ENCODE data around the gene NRROS. TPM values are rescaled to one million over a fixed set of nuclear protein-coding genes. Genes with fewer than 3 reads are reported as not detected.
"Not testable (repeated sequence)": the region's sequence is repeated elsewhere in the genome, so short reads cannot be mapped to it uniquely, and the experiment has no call there.

The NRROS gene
- total and polyA plus RNA-seq, 3 experiments from 2014 or later = 3.5 to 17.0 (median 15.6) TPM

DNA sequence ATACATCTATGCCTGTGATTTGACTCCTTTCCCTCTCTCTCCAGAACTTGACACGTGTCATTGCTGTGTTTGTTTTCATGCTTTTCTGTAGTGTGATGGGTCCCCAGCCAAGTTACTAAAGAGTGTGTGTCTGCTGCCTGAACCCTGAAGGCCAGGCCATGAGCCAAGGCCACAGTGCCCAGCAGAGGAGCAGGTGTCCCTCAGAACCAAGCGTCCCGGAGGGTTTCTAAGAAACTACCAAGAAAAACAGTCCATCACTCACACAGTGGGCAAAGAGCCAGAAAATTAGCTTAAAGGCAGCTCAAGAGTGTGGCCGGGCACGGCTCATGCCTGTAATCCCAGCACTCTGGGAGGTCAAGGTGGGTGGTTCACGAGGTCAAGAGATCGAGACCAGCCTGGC is 35.8 kb upstream of the NRROS start:
- no peaks in the 10 kb centered on the region for H3K9me3 Mint-ChIP-seq
- Histone ChIP-seq H3K9me3 (ENCODE audit: low read length) (no peaks in the 10 kb centered on the region), H3K4me3 (ENCODE audit: low read length) (no peak overlapping the region), H3K27ac (ENCODE audit: low read depth, low read length) (no peak overlapping the region), H3K36me3 (ENCODE audit: insufficient read depth, low read length) (no peaks in the 10 kb centered on the region), H3K4me1 (ENCODE audit: insufficient read depth, low read length) (peaks cover 6% of the 10 kb centered on the region), H3K27me3 (ENCODE audit: insufficient read depth, low read length, poor library complexity, severe bottlenecking) (no peaks in the 10 kb centered on the region)
- H3K27me3 Mint-ChIP-seq = peaks cover 2 to 4% of the 10 kb centered on the region in 2 donors
- H3K4me1 Mint-ChIP-seq = peaks cover 4 to 7% (median 6%) of the 10 kb centered on the region in 3 donors
- H3K36me3 Mint-ChIP-seq = no peaks in the 10 kb centered on the region
- ChIA-PET CTCF (interaction anchor here (1.3 to 12.7 kb wide), 2 partner anchors 34 to 82 kb away, joined by 4 to 160 read pairs; no protein-coding TSS in a partner anchor), POLR2A (no interaction called here)
- no peak overlapping the region for H3K4me3 Mint-ChIP-seq
- peak overlapping the region in 2 of 8 donors; percentile 12 to 52 for H3K27ac Mint-ChIP-seq
- no peak for DNase-seq

DNA sequence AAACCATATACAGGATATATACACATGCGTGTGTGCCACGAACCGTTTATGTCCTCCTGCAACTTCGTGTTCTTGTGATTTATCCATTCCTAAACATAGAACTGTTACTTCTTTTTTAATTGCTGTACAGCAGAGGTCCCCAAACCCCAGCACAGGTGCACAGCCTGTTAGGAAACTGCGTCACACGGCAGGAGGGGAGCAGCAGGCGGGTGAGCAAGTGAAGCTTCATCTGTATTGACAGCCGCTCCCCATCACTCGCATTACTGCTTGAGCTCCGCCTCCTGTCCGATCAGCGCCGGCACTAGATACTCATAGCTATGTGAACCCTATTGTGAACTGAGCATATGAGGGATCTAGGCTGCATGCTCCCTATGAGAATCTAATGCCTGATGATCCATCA is 34.9 kb upstream of the NRROS start:
- H3K36me3 ChIP-seq (ENCODE audit: insufficient read depth, low read length) = no peaks in the 10 kb centered on the region
- Mint-ChIP-seq H3K27ac (peak overlapping the region in 1 of 8 donors; percentile 55), H3K9me3 (no peaks in the 10 kb centered on the region), H3K36me3 (no peaks in the 10 kb centered on the region), H3K27me3 (peaks cover 2 to 4% of the 10 kb centered on the region in 2 donors), H3K4me1 (peaks cover 11 to 13% (median 12%) of the 10 kb centered on the region in 3 donors), H3K4me3 (peak overlapping the region in 2 of 7 donors; percentile 31 to 54)
- no peak overlapping the region for H3K4me3 ChIP-seq (ENCODE audit: low read length)
- peak in 3 of 5 donors; percentile 32 to 69 (median 68) for DNase-seq
- ChIA-PET POLR2A (interaction anchor here (0.6 kb wide), 1 partner anchor 172 kb away, joined by 4 read pairs; no protein-coding TSS in a partner anchor), CTCF (interaction anchor here (1.0 to 12.7 kb wide), 4 partner anchors 9 to 82 kb away, joined by 3 to 160 read pairs (median 4); no protein-coding TSS in a partner anchor)
- H3K27ac ChIP-seq (ENCODE audit: low read depth, low read length) = no peak overlapping the region
- peaks cover 11% of the 10 kb centered on the region for H3K4me1 ChIP-seq (ENCODE audit: insufficient read depth, low read length)
- H3K9me3 ChIP-seq (ENCODE audit: low read length) = no peaks in the 10 kb centered on the region
- no peaks in the 10 kb centered on the region for H3K27me3 ChIP-seq (ENCODE audit: insufficient read depth, low read length, poor library complexity, severe bottlenecking)

- Mint-ChIP-seq H3K4me3 (no peak overlapping the region), H3K27ac (peak overlapping the region in 3 of 8 donors; percentile 7 to 93 (median 83)), H3K4me1 (peaks cover 36 to 41% (median 40%) of the 10 kb centered on the region in 3 donors), H3K36me3 (no peaks in the 10 kb centered on the region), H3K27me3 (peaks cover 0 to under 1% of the 10 kb centered on the region in 2 donors), H3K9me3 (no peaks in the 10 kb centered on the region)
- Histone ChIP-seq H3K9me3 (ENCODE audit: low read length) (no peaks in the 10 kb centered on the region), H3K27ac (ENCODE audit: low read depth, low read length) (no peak overlapping the region), H3K27me3 (ENCODE audit: insufficient read depth, low read length, poor library complexity, severe bottlenecking) (no peaks in the 10 kb centered on the region), H3K4me3 (ENCODE audit: low read length) (no peak overlapping the region), H3K36me3 (ENCODE audit: insufficient read depth, low read length) (no peaks in the 10 kb centered on the region), H3K4me1 (ENCODE audit: insufficient read depth, low read length) (peaks cover 39% of the 10 kb centered on the region)
- no peak for DNase-seq
- CTCF ChIA-PET = interaction anchor here (0.8 to 12.7 kb wide), 16 partner anchors 10 to 177 kb away, joined by 3 to 160 read pairs (median 6); partner anchors contain the start of gene NRROS
- POLR2A ChIA-PET = interaction anchor here (1.1 to 2.4 kb wide), 3 partner anchors 20 to 77 kb away, joined by 3 to 20 read pairs (median 8); no protein-coding TSS in a partner anchor
Measured at GRCh38 chr3:196608693-196609092, 30.8 kb upstream of the NRROS start.

DNA sequence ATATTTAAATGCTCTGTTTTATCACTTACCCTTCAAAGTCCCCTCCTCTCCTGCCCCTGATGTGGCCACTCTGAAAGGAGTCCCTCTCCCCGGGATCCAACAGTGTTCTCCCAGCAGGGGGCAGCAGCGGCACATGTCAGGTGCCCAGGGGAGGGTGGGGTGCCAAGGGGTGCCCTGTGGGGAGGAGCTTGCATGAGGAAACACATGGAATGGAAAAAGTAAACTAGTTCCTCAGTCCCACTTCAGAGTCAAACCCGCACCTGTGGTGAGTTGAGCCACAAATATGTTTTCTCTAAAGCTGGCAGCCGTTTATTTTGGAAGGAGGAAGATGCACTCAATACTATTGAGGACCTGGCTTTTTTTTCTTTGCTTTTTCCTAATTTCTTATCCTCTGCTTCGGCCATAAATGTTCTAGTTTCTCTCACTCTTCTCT is 30.1 kb upstream of the NRROS start:
- H3K27me3 Mint-ChIP-seq = no peaks in the 10 kb centered on the region
- peak; percentile 81 to 95 (median 92) for DNase-seq
- peaks cover 34% of the 10 kb centered on the region for H3K4me1 ChIP-seq (ENCODE audit: insufficient read depth, low read length)
- H3K4me3 ChIP-seq (ENCODE audit: low read length) = no peak overlapping the region
- H3K27ac Mint-ChIP-seq = peak overlapping the region; percentile 82 to 98 (median 90)
- no peaks in the 10 kb centered on the region for H3K27me3 ChIP-seq (ENCODE audit: insufficient read depth, low read length, poor library complexity, severe bottlenecking)
- CTCF ChIA-PET = interaction anchor here (0.6 to 12.7 kb wide), 32 partner anchors 9 to 176 kb away, joined by 3 to 160 read pairs (median 5); partner anchors contain the start of gene NRROS
- H3K9me3 Mint-ChIP-seq = no peaks in the 10 kb centered on the region
- H3K4me3 Mint-ChIP-seq = peak overlapping the region in 6 of 7 donors; percentile 48 to 80 (median 74)
- no peaks in the 10 kb centered on the region for H3K36me3 ChIP-seq (ENCODE audit: insufficient read depth, low read length)
- peaks cover 36 to 40% (median 39%) of the 10 kb centered on the region in 3 donors for H3K4me1 Mint-ChIP-seq
- H3K36me3 Mint-ChIP-seq = no peaks in the 10 kb centered on the region
- POLR2A ChIA-PET = interaction anchor here (1.1 to 2.4 kb wide), 3 partner anchors 19 to 76 kb away, joined by 3 to 20 read pairs (median 8); no protein-coding TSS in a partner anchor
- no peaks in the 10 kb centered on the region for H3K9me3 ChIP-seq (ENCODE audit: low read length)
- H3K27ac ChIP-seq (ENCODE audit: low read depth, low read length) = no peak overlapping the region

GRCh38 chr3:196609805-196610515 is 29.5 kb upstream of the NRROS start:
- H3K4me3 ChIP-seq (ENCODE audit: low read length) = no peak overlapping the region
- POLR2A ChIA-PET = interaction anchor here (1.1 to 2.4 kb wide), 3 partner anchors 18 to 75 kb away, joined by 3 to 20 read pairs (median 8); no protein-coding TSS in a partner anchor
- H3K27me3 Mint-ChIP-seq = no peaks in the 10 kb centered on the region
- H3K27ac ChIP-seq (ENCODE audit: low read depth, low read length) = no peak overlapping the region
- H3K36me3 Mint-ChIP-seq = no peaks in the 10 kb centered on the region
- peak overlapping the region; percentile 82 to 98 (median 90) for H3K27ac Mint-ChIP-seq
- H3K4me1 Mint-ChIP-seq = peaks cover 32 to 36% (median 34%) of the 10 kb centered on the region in 3 donors
- no peaks in the 10 kb centered on the region for H3K36me3 ChIP-seq (ENCODE audit: insufficient read depth, low read length)
- DNase-seq = peak in 1 of 5 donors; percentile 35
- H3K4me1 ChIP-seq (ENCODE audit: insufficient read depth, low read length) = peaks cover 33% of the 10 kb centered on the region
- no peaks in the 10 kb centered on the region for H3K9me3 Mint-ChIP-seq
- peak overlapping the region in 6 of 7 donors; percentile 48 to 80 (median 74) for H3K4me3 Mint-ChIP-seq
- CTCF ChIA-PET = interaction anchor here (0.6 to 12.7 kb wide), 31 partner anchors 8 to 176 kb away, joined by 3 to 160 read pairs (median 5); partner anchors contain the start of gene NRROS
- no peaks in the 10 kb centered on the region for H3K27me3 ChIP-seq (ENCODE audit: insufficient read depth, low read length, poor library complexity, severe bottlenecking)
- no peaks in the 10 kb centered on the region for H3K9me3 ChIP-seq (ENCODE audit: low read length)

GRCh38 chr3:196611761-196612483 is 27.6 kb upstream of the NRROS start:
- Mint-ChIP-seq H3K36me3 (no peaks in the 10 kb centered on the region), H3K27ac (peak overlapping the region; percentile 4 to 93 (median 70)), H3K9me3 (no peaks in the 10 kb centered on the region), H3K4me3 (peak overlapping the region in 5 of 7 donors; percentile 19 to 65 (median 44)), H3K27me3 (no peaks in the 10 kb centered on the region), H3K4me1 (peaks cover 32 to 39% (median 34%) of the 10 kb centered on the region in 3 donors)
- ChIA-PET POLR2A (interaction anchor here (0.6 kb wide), 1 partner anchor 336 kb away, joined by 3 read pairs; no protein-coding TSS in a partner anchor), CTCF (interaction anchor here (1.0 to 12.7 kb wide), 4 partner anchors 10 to 74 kb away, joined by 4 to 160 read pairs (median 4); partner anchors contain the start of genes FBXO45 and WDR53)
- H3K27ac ChIP-seq (ENCODE audit: low read depth, low read length) = no peak overlapping the region
- H3K27me3 ChIP-seq (ENCODE audit: insufficient read depth, low read length, poor library complexity, severe bottlenecking) = no peaks in the 10 kb centered on the region
- peaks cover 33% of the 10 kb centered on the region for H3K4me1 ChIP-seq (ENCODE audit: insufficient read depth, low read length)
- no peaks in the 10 kb centered on the region for H3K9me3 ChIP-seq (ENCODE audit: low read length)
- H3K36me3 ChIP-seq (ENCODE audit: insufficient read depth, low read length) = no peaks in the 10 kb centered on the region
- DNase-seq = no peak
- H3K4me3 ChIP-seq (ENCODE audit: low read length) = peak overlapping the region; percentile 5

DNA sequence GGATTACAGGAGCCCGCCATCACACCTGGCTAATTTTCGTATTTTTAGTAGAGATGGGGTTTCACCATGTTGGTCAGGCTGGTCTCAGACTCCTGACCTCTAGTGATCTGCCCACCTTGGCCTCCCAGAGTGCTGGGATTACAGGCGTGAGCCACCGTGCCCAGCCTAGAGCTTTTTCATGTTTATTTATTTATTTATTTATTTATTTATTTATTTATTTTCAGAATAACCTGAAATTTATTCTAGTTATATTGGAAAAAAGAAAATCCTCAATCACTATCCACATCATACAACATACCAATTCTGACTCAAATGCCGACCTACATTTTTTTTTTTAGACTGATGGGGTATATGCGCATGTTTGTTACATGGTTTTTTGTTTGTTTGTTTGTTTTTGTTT is 24.3 kb upstream of the NRROS start:
- not testable (repeated sequence) for H3K4me3 ChIP-seq (ENCODE audit: low read length); H3K4me3 Mint-ChIP-seq; H3K27ac ChIP-seq (ENCODE audit: low read depth, low read length); H3K9me3 ChIP-seq (ENCODE audit: low read length); DNase-seq; H3K27me3 Mint-ChIP-seq; H3K36me3 ChIP-seq (ENCODE audit: insufficient read depth, low read length); H3K27me3 ChIP-seq (ENCODE audit: insufficient read depth, low read length, poor library complexity, severe bottlenecking); H3K9me3 Mint-ChIP-seq; H3K27ac Mint-ChIP-seq; H3K36me3 Mint-ChIP-seq
- ChIA-PET CTCF (interaction anchor here (1.3 kb wide), 1 partner anchor 72 kb away, joined by 3 read pairs; no protein-coding TSS in a partner anchor), POLR2A (interaction anchor here (1.0 kb wide), 1 partner anchor 16 kb away, joined by 10 read pairs; no protein-coding TSS in a partner anchor)
- H3K4me1 Mint-ChIP-seq = peaks cover 20 to 28% (median 25%) of the 10 kb centered on the region in 3 donors
- peaks cover 21% of the 10 kb centered on the region for H3K4me1 ChIP-seq (ENCODE audit: insufficient read depth, low read length)

Data from CD8-positive, alpha-beta memory T cell (primary cell).